Measurements from ENCODE around the gene DOK7. TPM values are rescaled to one million over a fixed set of nuclear protein-coding genes. Genes with fewer than 3 reads are reported as not detected.

Gene DOK7
- total and polyA plus RNA-seq, 2 donors (not counting 1 experiment from before 2014, with no cell fraction given), result 0.17 TPM; not detected in 1

- Histone ChIP-seq H3K27me3 (ENCODE audit: control insufficient read depth, insufficient read depth, low read length) (no peaks in the 10 kb centered on the region), H3K9me3 (ENCODE audit: control insufficient read depth, insufficient read depth, low read depth, low read length) (no peaks in the 10 kb centered on the region), H3K4me2 (ENCODE audit: extremely low read depth, insufficient read depth, low read length) (no peak overlapping the region), H4K20me1 (ENCODE audit: control insufficient read depth, extremely low read depth, insufficient read depth, low read length) (no peaks in the 10 kb centered on the region), H3K9ac (ENCODE audit: insufficient read depth, low read length) (no peak overlapping the region), H3K27ac (ENCODE audit: insufficient read depth, low read length) (no peak overlapping the region), H3K4me3 (replicated peaks in 1 of 4; ENCODE audit: control extremely low read depth in 1 of 4, insufficient read depth in 1 of 4, low read depth in 3 of 4, low read length in 4 of 4) (no peak overlapping the region), H2AFZ (ENCODE audit: low read length) (no peak overlapping the region), H3K79me2 (ENCODE audit: control insufficient read depth, insufficient read depth, low read length) (no peaks in the 10 kb centered on the region), H3K36me3 (ENCODE audit: control insufficient read depth, insufficient read depth, low read length) (no peaks in the 10 kb centered on the region), H3K4me1 (ENCODE audit: control insufficient read depth, extremely low read depth, insufficient read depth, low read length) (no peaks in the 10 kb centered on the region)
- TF ChIP-seq CTCF (conservative IDR thresholded peaks at IDR 0.05 in 1 of 2, IDR thresholded peaks at IDR 0.05 in 1 of 2; ENCODE audit: low read depth in 1 of 2, low read length in 2 of 2) (peak; percentile 84), EZH2 (IDR thresholded peaks at IDR 0.05; ENCODE audit: low read length, missing control alignments) (no peak)
- DNase-seq (ENCODE audit: low read depth in 2 of 2), result peak in 1 of 2 donors; percentile 14
These were observed 20.0 kb upstream of the DOK7 start for GRCh38 chr4:3442959-3443749.

GRCh38 chr4:3443750-3444309, 19.3 kb upstream of the DOK7 start:
- no peaks in the 10 kb centered on the region for H3K4me1 ChIP-seq (ENCODE audit: control insufficient read depth, extremely low read depth, insufficient read depth, low read length)
- H3K36me3 ChIP-seq (ENCODE audit: control insufficient read depth, insufficient read depth, low read length), result no peaks in the 10 kb centered on the region
- no peak overlapping the region for H3K4me3 ChIP-seq (replicated peaks in 1 of 4; ENCODE audit: control extremely low read depth in 1 of 4, insufficient read depth in 1 of 4, low read depth in 3 of 4, low read length in 4 of 4)
- no peak overlapping the region for H2AFZ ChIP-seq (ENCODE audit: low read length)
- H3K27ac ChIP-seq (ENCODE audit: insufficient read depth, low read length), result no peak overlapping the region
- TF ChIP-seq EZH2 (IDR thresholded peaks at IDR 0.05; ENCODE audit: low read length, missing control alignments) (no peak), CTCF (conservative IDR thresholded peaks at IDR 0.05 in 1 of 2, IDR thresholded peaks at IDR 0.05 in 1 of 2; ENCODE audit: low read depth in 1 of 2, low read length in 2 of 2) (no peak)
- no peak for DNase-seq (ENCODE audit: low read depth in 2 of 2)
- no peak overlapping the region for H3K9ac ChIP-seq (ENCODE audit: insufficient read depth, low read length)
- H4K20me1 ChIP-seq (ENCODE audit: control insufficient read depth, extremely low read depth, insufficient read depth, low read length), result no peaks in the 10 kb centered on the region
- no peaks in the 10 kb centered on the region for H3K9me3 ChIP-seq (ENCODE audit: control insufficient read depth, insufficient read depth, low read depth, low read length)
- no peaks in the 10 kb centered on the region for H3K79me2 ChIP-seq (ENCODE audit: control insufficient read depth, insufficient read depth, low read length)
- H3K4me2 ChIP-seq (ENCODE audit: extremely low read depth, insufficient read depth, low read length), result no peak overlapping the region
- H3K27me3 ChIP-seq (ENCODE audit: control insufficient read depth, insufficient read depth, low read length), result no peaks in the 10 kb centered on the region

- no peak for DNase-seq (ENCODE audit: low read depth in 2 of 2)
- no peak overlapping the region for H3K4me3 ChIP-seq (replicated peaks in 1 of 4; ENCODE audit: control extremely low read depth in 1 of 4, insufficient read depth in 1 of 4, low read depth in 3 of 4, low read length in 4 of 4)
- H3K36me3 ChIP-seq (ENCODE audit: control insufficient read depth, insufficient read depth, low read length), result no peaks in the 10 kb centered on the region
- no peak overlapping the region for H3K9ac ChIP-seq (ENCODE audit: insufficient read depth, low read length)
- no peaks in the 10 kb centered on the region for H3K79me2 ChIP-seq (ENCODE audit: control insufficient read depth, insufficient read depth, low read length)
- TF ChIP-seq EZH2 (IDR thresholded peaks at IDR 0.05; ENCODE audit: low read length, missing control alignments), result no peak
- no peak for TF ChIP-seq CTCF (conservative IDR thresholded peaks at IDR 0.05 in 1 of 2, IDR thresholded peaks at IDR 0.05 in 1 of 2; ENCODE audit: low read depth in 1 of 2, low read length in 2 of 2)
- no peaks in the 10 kb centered on the region for H3K27me3 ChIP-seq (ENCODE audit: control insufficient read depth, insufficient read depth, low read length)
- no peak overlapping the region for H3K27ac ChIP-seq (ENCODE audit: insufficient read depth, low read length)
- H2AFZ ChIP-seq (ENCODE audit: low read length), result no peak overlapping the region
- H4K20me1 ChIP-seq (ENCODE audit: control insufficient read depth, extremely low read depth, insufficient read depth, low read length), result no peaks in the 10 kb centered on the region
- H3K9me3 ChIP-seq (ENCODE audit: control insufficient read depth, insufficient read depth, low read depth, low read length), result no peaks in the 10 kb centered on the region
- H3K4me1 ChIP-seq (ENCODE audit: control insufficient read depth, extremely low read depth, insufficient read depth, low read length), result no peaks in the 10 kb centered on the region
- no peak overlapping the region for H3K4me2 ChIP-seq (ENCODE audit: extremely low read depth, insufficient read depth, low read length)
These were observed 18.6 kb upstream of the DOK7 start for GRCh38 chr4:3444351-3445110.

Measured in fibroblast of lung (primary cell).